Gastrocnemius medialis (tissue), 4 donors: Measurements from ENCODE around the gene DIPK1A.

ENCODE experiments used
- CTCF ChIP-seq, 5 experiments: fragments of 450-650 bp in 3 of 5; fragments of 200-600 bp in 2 of 5; sonication (generic) in 2 of 5; IDR thresholded peaks in 4 of 5; conservative IDR thresholded peaks in 1 of 5; 1 replicate in 4 of 5; 2 replicates in 1 of 5; pipeline ENCODE4 v1.5.1; 2016 to 2019; ENCODE audit warnings: antibody characterized with exemption in 5 of 5, mild to moderate bottlenecking in 3 of 5, moderate library complexity in 3 of 5
- POLR2A ChIP-seq, 2 donors: fragments of 450-650 bp; IDR thresholded peaks; one replicate each; pipeline ENCODE4 v1.6.1; 2017; ENCODE audit warnings: antibody characterized with exemption in 2 of 2, mild to moderate bottlenecking in 2 of 2, moderate library complexity in 2 of 2

GRCh38 chr1:92874987-92875386, 86.3 kb downstream of the DIPK1A start:
- TF ChIP-seq POLR2A (IDR thresholded peaks at IDR 0.05) (no peak), CTCF (IDR thresholded peaks at IDR 0.05 in 4 of 5, conservative IDR thresholded peaks at IDR 0.05 in 1 of 5) (no peak)
